Measurements from ENCODE around the gene ELOB.

Gene ELOB

DNA sequence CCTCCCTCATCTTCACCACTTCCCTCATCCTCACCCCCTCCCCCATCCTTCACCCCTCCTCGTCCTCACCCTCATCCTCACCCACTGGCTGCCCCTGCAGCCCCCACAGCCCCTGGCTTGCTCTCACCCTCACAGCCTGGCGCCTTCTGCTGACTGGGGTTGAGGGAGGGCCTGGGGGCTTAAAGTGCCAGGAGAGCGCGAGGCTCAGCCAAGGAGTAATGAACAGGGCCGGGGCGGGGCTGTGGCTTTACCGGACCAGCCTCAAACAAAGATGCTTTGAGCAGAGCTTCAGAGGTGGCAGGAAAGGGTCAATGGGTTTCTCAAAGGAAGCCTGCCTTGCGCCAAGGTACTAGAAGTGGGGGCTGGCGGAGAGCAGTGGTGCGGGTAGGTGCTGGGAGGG is 10.3 kb upstream of the ELOB start, which contains the start of gene PRSS33:
TSS of gene PRSS33 (minus strand) at position 155 of the 400 bp plus-strand sequence. CDS start 1,013 bp downstream, outside the sequence.
- H3K9me3 ChIP-seq (ENCODE audit: severe bottlenecking) = no peaks in the 10 kb centered on the region
- no peak for DNase-seq
- H3K27me3 ChIP-seq (ENCODE audit: insufficient read depth, low read depth, severe bottlenecking) = no peaks in the 10 kb centered on the region
- TF ChIP-seq, protein P1, sequence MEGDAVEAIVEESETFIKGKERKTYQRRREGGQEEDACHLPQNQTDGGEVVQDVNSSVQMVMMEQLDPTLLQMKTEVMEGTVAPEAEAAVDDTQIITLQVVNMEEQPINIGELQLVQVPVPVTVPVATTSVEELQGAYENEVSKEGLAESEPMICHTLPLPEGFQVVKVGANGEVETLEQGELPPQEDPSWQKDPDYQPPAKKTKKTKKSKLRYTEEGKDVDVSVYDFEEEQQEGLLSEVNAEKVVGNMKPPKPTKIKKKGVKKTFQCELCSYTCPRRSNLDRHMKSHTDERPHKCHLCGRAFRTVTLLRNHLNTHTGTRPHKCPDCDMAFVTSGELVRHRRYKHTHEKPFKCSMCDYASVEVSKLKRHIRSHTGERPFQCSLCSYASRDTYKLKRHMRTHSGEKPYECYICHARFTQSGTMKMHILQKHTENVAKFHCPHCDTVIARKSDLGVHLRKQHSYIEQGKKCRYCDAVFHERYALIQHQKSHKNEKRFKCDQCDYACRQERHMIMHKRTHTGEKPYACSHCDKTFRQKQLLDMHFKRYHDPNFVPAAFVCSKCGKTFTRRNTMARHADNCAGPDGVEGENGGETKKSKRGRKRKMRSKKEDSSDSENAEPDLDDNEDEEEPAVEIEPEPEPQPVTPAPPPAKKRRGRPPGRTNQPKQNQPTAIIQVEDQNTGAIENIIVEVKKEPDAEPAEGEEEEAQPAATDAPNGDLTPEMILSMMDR (IDR thresholded peaks at IDR 0.05; ENCODE audit: low read depth, low read length) = no peak
- no peak within 1 kb of the TSS for H3K27ac ChIP-seq
- no peak within 1 kb of the TSS for H3K4me3 ChIP-seq (ENCODE audit: low read depth, low read length)
- no peaks in the 10 kb centered on the region for H3K36me3 ChIP-seq

DNA sequence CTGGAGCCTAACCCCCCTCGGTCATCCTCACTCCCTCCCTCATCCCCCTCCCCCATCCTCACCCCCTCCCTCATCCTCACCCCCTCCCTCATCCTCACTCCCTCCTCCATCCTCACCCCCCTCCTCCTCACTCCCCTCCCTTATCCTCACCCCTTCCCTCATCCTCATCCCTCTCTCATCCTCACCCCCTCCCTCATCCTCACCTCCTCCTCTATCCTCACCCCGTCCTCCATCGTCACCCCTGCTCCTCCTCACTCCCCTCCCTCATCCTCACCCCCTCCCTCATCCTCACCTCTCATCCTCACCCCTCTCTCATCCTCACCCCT is 9.7 kb upstream of the ELOB start:
- H3K27me3 ChIP-seq (ENCODE audit: insufficient read depth, low read depth, severe bottlenecking) = no peaks in the 10 kb centered on the region
- no peak overlapping the region for H3K27ac ChIP-seq
- TF ChIP-seq, protein P1 (IDR thresholded peaks at IDR 0.05; ENCODE audit: low read depth, low read length) = no peak
- H3K9me3 ChIP-seq (ENCODE audit: severe bottlenecking) = no peaks in the 10 kb centered on the region
- no peak overlapping the region for H3K4me3 ChIP-seq (ENCODE audit: low read depth, low read length)
- no peak for DNase-seq
- no peaks in the 10 kb centered on the region for H3K36me3 ChIP-seq

DNA sequence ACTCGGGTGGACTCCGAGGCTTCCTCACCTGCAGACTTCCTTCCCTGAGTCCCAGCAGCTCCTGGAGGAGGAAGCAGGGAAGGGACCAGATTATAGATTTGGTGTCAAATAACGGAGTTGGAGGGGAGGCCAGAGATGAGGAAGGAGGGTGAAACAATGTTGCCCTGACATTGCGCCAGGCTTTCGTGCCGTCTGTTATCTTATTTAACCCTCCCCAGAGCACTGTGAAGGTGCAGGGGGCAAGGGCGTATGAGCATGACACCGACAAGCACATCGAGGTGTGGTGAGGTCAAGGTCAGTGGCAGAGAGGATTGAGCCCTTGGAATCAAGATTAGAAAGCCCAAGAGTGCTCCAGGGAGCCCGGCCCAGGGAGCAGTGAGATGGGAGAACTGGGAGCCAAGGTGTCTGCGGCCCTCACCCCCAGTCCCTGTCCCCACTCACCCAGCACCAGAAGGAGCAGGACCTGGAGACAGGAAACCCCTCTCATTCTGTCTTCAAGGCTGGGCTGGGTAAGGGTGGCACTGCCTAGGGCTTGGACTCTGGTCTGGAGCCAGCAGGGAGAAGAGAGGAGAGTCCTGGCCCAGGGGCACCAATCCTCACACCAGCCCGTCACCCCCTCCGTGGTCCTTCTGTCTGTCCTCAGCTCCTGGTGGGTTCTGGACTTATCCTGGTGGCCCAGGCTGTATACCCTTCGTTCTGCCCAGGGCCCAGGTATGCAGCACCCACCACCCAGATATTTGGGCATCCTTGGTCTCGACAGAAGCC is 9.2 kb upstream of the ELOB start:
- Histone ChIP-seq H3K36me3 (no peaks in the 10 kb centered on the region), H3K4me3 (ENCODE audit: low read depth, low read length) (no peak overlapping the region), H3K9me3 (ENCODE audit: severe bottlenecking) (no peaks in the 10 kb centered on the region), H3K27me3 (ENCODE audit: insufficient read depth, low read depth, severe bottlenecking) (no peaks in the 10 kb centered on the region), H3K27ac (no peak overlapping the region)
- TF ChIP-seq, protein P1 (IDR thresholded peaks at IDR 0.05; ENCODE audit: low read depth, low read length) = no peak
- no peak for DNase-seq

DNA sequence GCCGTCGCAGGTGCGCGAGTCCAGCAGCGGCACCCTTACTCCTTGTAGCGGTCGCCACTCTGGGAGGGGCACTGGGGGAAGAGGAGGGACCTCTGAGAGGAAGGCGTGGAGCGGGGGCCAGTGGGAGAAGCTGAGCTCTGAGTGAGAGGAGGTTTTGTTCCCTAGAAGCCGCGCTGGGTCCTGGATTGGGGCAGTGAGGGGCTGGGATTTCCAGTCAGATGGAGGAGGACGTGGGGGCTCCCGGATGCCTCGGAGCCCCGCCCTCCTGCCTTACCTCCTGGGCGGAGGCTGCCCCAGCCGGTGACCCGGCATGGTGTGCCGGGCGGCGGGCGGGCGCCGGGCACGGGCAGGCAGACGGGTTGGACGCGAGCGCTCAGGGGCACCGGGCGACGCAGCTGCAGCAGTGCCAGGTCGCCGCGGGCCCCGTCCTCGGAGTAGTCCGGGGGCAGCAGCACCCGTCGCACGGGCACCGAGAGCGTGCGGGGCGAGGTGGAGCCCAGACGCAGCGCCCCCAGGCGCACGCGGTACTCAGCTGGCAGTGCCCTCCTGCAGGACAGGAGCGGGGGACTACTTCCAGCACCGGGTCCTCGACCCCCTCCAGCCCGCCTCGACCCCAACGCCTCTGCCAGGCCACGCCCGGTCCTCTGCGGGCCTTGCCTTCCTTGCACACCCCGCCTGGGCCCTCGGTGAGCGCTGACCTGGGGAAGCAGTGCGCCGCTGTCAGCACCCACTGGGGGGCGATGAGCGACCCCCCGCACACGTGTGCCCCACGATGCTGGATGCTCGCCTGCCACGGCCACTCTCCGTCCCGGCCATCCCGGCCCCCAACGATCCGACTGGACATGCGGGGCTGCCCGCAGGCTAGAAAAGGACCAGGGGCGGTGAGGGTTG is 8.3 kb upstream of the ELOB start:
- Histone ChIP-seq H3K4me3 (ENCODE audit: low read depth, low read length) (no peak overlapping the region), H3K36me3 (no peaks in the 10 kb centered on the region), H3K27me3 (ENCODE audit: insufficient read depth, low read depth, severe bottlenecking) (no peaks in the 10 kb centered on the region), H3K27ac (no peak overlapping the region), H3K9me3 (ENCODE audit: severe bottlenecking) (no peaks in the 10 kb centered on the region)
- TF ChIP-seq, protein P1 (IDR thresholded peaks at IDR 0.05; ENCODE audit: low read depth, low read length) = peak; percentile 49
- DNase-seq = peak; percentile 14

DNA sequence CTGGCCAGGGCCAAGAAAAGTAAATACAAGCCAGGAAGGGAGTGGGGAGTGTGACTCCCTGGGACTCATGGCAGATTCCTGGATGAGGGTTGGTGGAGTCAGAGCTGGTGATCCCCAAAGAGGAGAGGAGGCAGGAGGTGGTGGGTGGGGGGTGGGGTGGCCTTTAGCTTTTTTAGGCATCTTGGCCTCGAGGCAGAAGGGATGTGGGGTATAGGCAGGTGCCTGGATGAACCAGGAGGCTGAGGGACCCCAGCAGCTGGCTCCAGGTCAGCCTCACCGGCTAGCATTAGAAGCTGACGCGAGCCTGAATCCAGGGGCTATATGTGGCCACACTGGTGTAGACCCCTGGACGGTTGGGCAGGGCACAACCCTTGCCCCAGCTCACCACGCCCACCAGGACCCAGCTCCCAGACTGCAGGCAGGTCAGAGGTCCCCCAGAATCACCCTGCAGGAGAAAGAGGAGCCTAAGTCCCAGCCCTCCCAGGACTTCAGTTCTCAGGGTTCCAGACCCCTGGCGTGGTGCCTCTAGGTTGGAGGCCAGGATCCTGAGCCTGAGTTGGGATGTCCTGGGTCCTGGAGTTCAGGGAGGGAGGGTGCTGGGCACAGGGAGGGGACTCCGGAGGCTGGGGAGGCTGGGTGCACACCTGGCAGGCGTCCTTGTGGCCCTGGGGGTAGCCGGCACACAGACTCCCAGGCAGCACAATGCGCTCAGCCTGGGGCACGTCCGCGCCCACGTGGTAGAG is 7.4 kb upstream of the ELOB start:
- H3K36me3 ChIP-seq = no peaks in the 10 kb centered on the region
- DNase-seq = no peak
- no peaks in the 10 kb centered on the region for H3K9me3 ChIP-seq (ENCODE audit: severe bottlenecking)
- TF ChIP-seq, protein P1 (IDR thresholded peaks at IDR 0.05; ENCODE audit: low read depth, low read length) = no peak
- H3K27ac ChIP-seq = no peak overlapping the region
- no peaks in the 10 kb centered on the region for H3K27me3 ChIP-seq (ENCODE audit: insufficient read depth, low read depth, severe bottlenecking)
- no peak overlapping the region for H3K4me3 ChIP-seq (ENCODE audit: low read depth, low read length)
